Endothelial cell of umbilical vein (primary cell): ENCODE results near the gene FAM50A.

Experiments
- CTCF ChIP-seq, 2 donors: IDR thresholded peaks; 1 replicate in 1 of 2; 2 replicates in 1 of 2; pipeline ENCODE4 v1.5.1; 2011; ENCODE audit warnings: low read length in 2 of 2, mild to moderate bottlenecking in 2 of 2, moderate library complexity in 2 of 2, control low read depth in 1 of 2, inconsistent platforms in 1 of 2, low read depth in 1 of 2; ENCODE audit not compliant: insufficient read depth in 1 of 2; ENCODE audit errors: extremely low read depth in 1 of 2
- MAX ChIP-seq: IDR thresholded peaks from 2 replicates; pipeline ENCODE4 v1.6.1; 2011; ENCODE audit not compliant: insufficient read depth, insufficient read length
- POLR2A ChIP-seq: IDR thresholded peaks from 2 replicates; pipeline ENCODE4 v1.6.1; 2012; ENCODE audit warnings: low read depth, mild to moderate bottlenecking, control low read depth, low read length

- TF ChIP-seq CTCF (IDR thresholded peaks at IDR 0.05; ENCODE audit: extremely low read depth in 1 of 2, insufficient read depth in 1 of 2, low read depth in 1 of 2, low read length in 2 of 2), result no peak
- no peak for TF ChIP-seq POLR2A
- TF ChIP-seq MAX, result no peak
Measured at GRCh38 chrX:154460326-154460725, 16.4 kb downstream of the FAM50A start.
